Aorta (tissue), 5 donors: Measurements from ENCODE around the gene DIDO1. TPM values are rescaled to one million over a fixed set of nuclear protein-coding genes. Genes with fewer than 3 reads are reported as not detected.
A peak's percentile ranks its signal among the peaks of the same experiment; 100 is the strongest.

Source experiments
- ATAC-seq: fragments of 200-7000 bp; cut with Tn5 transposase; one replicate; pipeline ENCODE4 v1.9.1; 2022; ENCODE audit warnings: moderate library complexity; ENCODE audit not compliant: low FRiP score
- DNase-seq, 2 donors: peaks; one replicate each; pipeline ENCODE4 v3.0.0-alpha.2; 2020
- H3K27ac ChIP-seq, 2 donors: one replicate each; pipeline ENCODE4 v1.5.1; 2013; ENCODE audit warnings: low read length in 2 of 2, mild to moderate bottlenecking in 2 of 2, moderate library complexity in 2 of 2, control low read depth in 1 of 2, inconsistent platforms in 1 of 2, low read depth in 1 of 2
- H3K27me3 ChIP-seq, 2 donors: one replicate each; pipeline ENCODE4 v1.6.1; 2013; ENCODE audit warnings: control low read depth in 1 of 2, low read length in 1 of 2, mild to moderate bottlenecking in 1 of 2, moderate library complexity in 1 of 2; ENCODE audit not compliant: insufficient read depth in 2 of 2, control insufficient read depth in 1 of 2
- H3K36me3 ChIP-seq, 2 donors: one replicate each; pipeline ENCODE4 v1.6.1; 2013; ENCODE audit warnings: control low read depth in 1 of 2, low read length in 1 of 2, mild to moderate bottlenecking in 1 of 2; ENCODE audit not compliant: insufficient read depth in 2 of 2, control insufficient read depth in 1 of 2
- H3K4me1 ChIP-seq, 2 donors: one replicate each; pipeline ENCODE4 v1.6.1; 2013; ENCODE audit warnings: low read length in 2 of 2, control low read depth in 1 of 2, mild to moderate bottlenecking in 1 of 2, moderate library complexity in 1 of 2; ENCODE audit not compliant: insufficient read depth in 2 of 2, control insufficient read depth in 1 of 2
- H3K4me3 ChIP-seq, 2 donors: one replicate each; pipeline ENCODE4 v1.5.1; 2013; ENCODE audit warnings: low read length in 2 of 2, control low read depth in 1 of 2, mild to moderate bottlenecking in 1 of 2
- H3K9me3 ChIP-seq: one replicate; pipeline ENCODE4 v1.6.1; 2013; ENCODE audit warnings: mild to moderate bottlenecking, low read length; ENCODE audit not compliant: control insufficient read depth
- WGBS, 2 donors: extraction: QIAGEN DNeasy Blood & Tissue Kit; methylation state at CpG; one replicate each; pipeline ENCODE4 v1.1.7; 2013; 5-methylcytosine and 5-hydroxymethylcytosine counted together
- intact Hi-C, 2 donors: fragments of 100-400 bp; cut with DNase I; formaldehyde crosslinking; loops; one replicate each; pipeline versions ENCODE4 v1.14.2 to v1.15.0; 2022
- polyA plus RNA-seq, 2 donors: library from polyadenylated mRNA; stranded (reverse); fragments of 200-250 nt; gene quantifications; one replicate each; pipeline ENCODE4 v1.2.3, GENCODE V29; 2013
- total RNA-seq, 2 donors: library from RNA; stranded (reverse); fragmentation: NEBNext Ultra II Directional; extraction: Animal tissue kit (Norgen Biotek cat#: 25700); gene quantifications; one replicate each; pipeline ENCODE4 v1.2.1, GENCODE V29; 2021
- donor health status: healthy with polysubstance abuse.
- donor health status: Bipolar disorder and iron deficiency.
- donor health status: DM: no; HTN: no; CAD: no.
- donor health status: DM: no; HTN: no; CAD: no.
- donor health status: DM: yes; HTN: yes; CAD: no.

DIDO1 gene
- total and polyA plus RNA-seq, 4 donors = 8.1 to 64.2 (median 43.0) TPM

DNA sequence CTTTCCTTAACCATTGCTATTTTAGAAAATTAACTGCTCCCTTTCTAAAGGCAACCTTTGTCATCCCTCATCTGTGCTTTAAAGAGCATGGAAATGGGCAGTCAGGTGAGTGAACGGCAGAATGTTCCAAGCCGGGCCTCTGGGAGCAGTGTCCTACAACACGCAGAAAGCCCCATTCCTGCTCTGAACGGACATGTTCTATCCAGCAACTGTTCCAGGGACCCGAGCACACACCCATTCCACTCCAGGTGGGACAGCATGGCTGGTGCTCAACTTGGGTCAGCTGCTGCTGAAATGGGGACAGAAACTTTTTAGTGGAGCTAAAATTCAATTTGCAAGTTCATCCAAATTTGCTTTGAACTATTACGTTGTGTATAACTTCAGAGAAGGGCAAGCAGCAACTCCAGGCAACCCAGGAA is 26.7 kb downstream of the DIDO1 start:
- no peaks in the 10 kb centered on the region for H3K4me1 ChIP-seq
- no peaks in the 10 kb centered on the region for H3K27me3 ChIP-seq
- no peaks in the 10 kb centered on the region for H3K9me3 ChIP-seq
- no peak overlapping the region for H3K4me3 ChIP-seq
- DNase-seq (peak in 1 of 2 donors; percentile 35), ATAC-seq (peak; percentile 40)
- no peak overlapping the region for H3K27ac ChIP-seq
- 1% methylated on average over 6 of the region's 6 CpGs for WGBS, 2 donors
- intact Hi-C loops = loop anchor here in 1 of 2 donors (2.0 to 5.0 kb wide), 2 partner anchors 38 to 109 kb away; partner anchors contain the start of gene GID8
- peaks cover 0 to 7% of the 10 kb centered on the region in 2 donors for H3K36me3 ChIP-seq

DNA sequence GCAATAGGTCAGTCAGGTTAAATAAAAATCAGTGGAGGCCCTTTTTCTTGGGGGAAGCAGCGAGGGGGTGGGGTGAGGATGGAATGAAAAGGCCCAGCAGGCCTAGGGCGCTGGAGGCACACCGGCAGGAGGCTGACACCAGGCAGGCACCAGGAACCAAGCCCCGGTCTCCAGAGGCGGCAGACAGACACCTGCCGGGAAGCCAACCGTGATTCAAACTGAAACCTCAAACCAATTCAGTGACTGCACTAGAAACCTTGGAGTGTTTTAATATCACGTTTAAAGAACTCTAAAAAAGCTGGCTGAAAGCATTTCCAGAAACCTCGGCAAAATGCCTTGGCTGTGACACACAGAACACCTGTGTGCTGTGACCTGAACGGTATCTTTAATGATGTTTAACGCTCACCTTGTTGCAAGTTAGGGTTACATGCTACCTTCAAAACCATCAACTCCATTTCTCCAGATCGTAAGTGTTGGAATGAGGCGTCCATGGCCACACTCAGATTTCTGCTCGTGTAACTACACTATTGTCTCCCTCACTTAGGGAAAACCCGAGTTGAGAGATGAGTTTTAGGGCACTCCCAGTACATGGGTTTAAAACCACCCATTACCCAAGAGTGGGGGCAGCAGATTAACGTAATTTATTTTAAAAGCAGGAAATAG is 27.2 kb downstream of the DIDO1 start:
- ATAC-seq (no peak), DNase-seq (peak in 1 of 2 donors; percentile 54)
- 34 to 40% methylated on average over 16 of the region's 16 CpGs for WGBS, 2 donors
- H3K9me3 ChIP-seq = no peaks in the 10 kb centered on the region
- no peaks in the 10 kb centered on the region for H3K4me1 ChIP-seq
- H3K27ac ChIP-seq = no peak overlapping the region
- H3K27me3 ChIP-seq = no peaks in the 10 kb centered on the region
- no peak overlapping the region for H3K4me3 ChIP-seq
- H3K36me3 ChIP-seq = peaks cover 0 to 7% of the 10 kb centered on the region in 2 donors
- intact Hi-C loops = loop anchor here in 1 of 2 donors (2.0 kb wide), 1 partner anchor 110 kb away; no protein-coding TSS in a partner anchor

- no peaks in the 10 kb centered on the region for H3K4me1 ChIP-seq
- no peaks in the 10 kb centered on the region for H3K9me3 ChIP-seq
- H3K27ac ChIP-seq = no peak overlapping the region
- H3K4me3 ChIP-seq = no peak overlapping the region
- intact Hi-C loops = loop anchor here in 1 of 2 donors (2.0 kb wide), 1 partner anchor 110 kb away; no protein-coding TSS in a partner anchor
- DNase-seq (peak in 1 of 2 donors; percentile 2), ATAC-seq (no peak)
- 36 to 37% methylated on average over 16 of the region's 16 CpGs for WGBS, 2 donors
- H3K36me3 ChIP-seq = peaks cover 0 to 11% of the 10 kb centered on the region in 2 donors
- no peaks in the 10 kb centered on the region for H3K27me3 ChIP-seq
These were observed 28.0 kb downstream of the DIDO1 start for GRCh38 chr20:62898093-62898964.

- H3K36me3 ChIP-seq = peaks cover 0 to 8% of the 10 kb centered on the region in 2 donors
- H3K4me3 ChIP-seq = no peak overlapping the region
- intact Hi-C loops = loop anchor here in 1 of 2 donors (2.0 kb wide), 1 partner anchor 111 kb away; no protein-coding TSS in a partner anchor
- ATAC-seq = no peak
- H3K4me1 ChIP-seq = no peaks in the 10 kb centered on the region
- WGBS, 2 donors = 42 to 43% methylated on average over 11 of the region's 11 CpGs
- no peak for DNase-seq
- no peaks in the 10 kb centered on the region for H3K27me3 ChIP-seq
- no peaks in the 10 kb centered on the region for H3K9me3 ChIP-seq
- H3K27ac ChIP-seq = no peak overlapping the region
These were observed 28.6 kb downstream of the DIDO1 start for GRCh38 chr20:62897666-62898065.

DNA sequence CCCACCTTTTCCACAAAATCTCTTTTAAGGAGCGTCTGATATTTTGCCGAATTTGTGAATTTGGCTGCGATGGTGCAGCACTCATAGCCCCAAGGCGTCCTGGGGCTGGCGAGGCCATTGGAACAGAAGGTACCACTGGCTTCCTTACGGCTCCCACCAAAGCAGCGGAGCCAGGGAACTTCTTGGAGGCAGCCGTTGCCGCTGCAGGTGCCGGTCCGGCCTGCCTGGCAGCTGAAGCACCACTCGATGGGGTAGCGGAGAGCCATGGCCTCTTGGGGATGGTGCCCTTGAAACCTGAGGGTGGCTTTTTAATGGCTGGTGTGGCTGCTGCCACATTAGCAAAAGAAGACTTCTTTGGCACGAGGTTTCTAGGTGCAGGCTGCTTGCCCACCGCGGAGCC is 29.8 kb downstream of the DIDO1 start:
- no peak for DNase-seq
- Histone ChIP-seq H3K4me3 (no peak overlapping the region), H3K27ac (no peak overlapping the region), H3K4me1 (no peaks in the 10 kb centered on the region), H3K9me3 (no peaks in the 10 kb centered on the region), H3K36me3 (peaks cover 0 to 8% of the 10 kb centered on the region in 2 donors), H3K27me3 (no peaks in the 10 kb centered on the region)
- ATAC-seq = no peak
- WGBS, 2 donors = 93 to 96% methylated on average over 16 of the region's 16 CpGs
- intact Hi-C loops = no loop called here

- no peaks in the 10 kb centered on the region for H3K27me3 ChIP-seq
- H3K4me1 ChIP-seq = no peaks in the 10 kb centered on the region
- H3K4me3 ChIP-seq = no peak overlapping the region
- no peaks in the 10 kb centered on the region for H3K9me3 ChIP-seq
- 86 to 91% methylated on average over 9 of the region's 9 CpGs for WGBS, 2 donors
- DNase-seq = no peak
- no peak for ATAC-seq
- no peak overlapping the region for H3K27ac ChIP-seq
- intact Hi-C loops = no loop called here
- H3K36me3 ChIP-seq = peaks cover 0 to 10% of the 10 kb centered on the region in 2 donors
These were observed 30.8 kb downstream of the DIDO1 start for GRCh38 chr20:62895539-62895938.

GRCh38 chr20:62894261-62894660 is 32.0 kb downstream of the DIDO1 start:
- DNase-seq = no peak
- Histone ChIP-seq H3K4me1 (no peaks in the 10 kb centered on the region), H3K27me3 (no peaks in the 10 kb centered on the region), H3K27ac (no peak overlapping the region), H3K9me3 (no peaks in the 10 kb centered on the region), H3K36me3 (peaks cover 0 to 13% of the 10 kb centered on the region in 2 donors), H3K4me3 (no peak overlapping the region)
- intact Hi-C loops = no loop called here
- ATAC-seq = no peak
- WGBS, 2 donors = 87 to 88% methylated on average over 14 of the region's 14 CpGs

DNA sequence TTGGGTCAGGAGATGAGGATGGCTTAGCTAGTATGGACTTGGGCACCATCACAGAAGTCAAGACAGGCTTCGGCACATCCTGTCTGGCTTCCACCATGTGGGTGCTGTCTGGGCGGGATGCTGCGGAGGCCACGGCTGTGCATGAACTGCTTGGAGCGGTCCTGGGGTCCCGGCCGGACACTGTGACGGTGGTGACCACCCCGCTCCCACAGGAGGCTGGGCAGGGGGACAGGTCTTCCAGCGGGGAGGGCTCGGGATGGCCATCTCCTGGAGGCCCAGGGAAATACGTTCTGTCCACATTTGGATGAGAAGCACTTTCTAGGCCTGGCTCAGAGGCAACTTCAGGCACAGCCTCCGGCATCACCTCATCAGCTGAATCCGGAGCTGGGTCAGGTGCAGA is 32.6 kb downstream of the DIDO1 start:
- ATAC-seq = no peak
- no peaks in the 10 kb centered on the region for H3K9me3 ChIP-seq
- peaks cover 0 to 16% of the 10 kb centered on the region in 2 donors for H3K36me3 ChIP-seq
- H3K4me1 ChIP-seq = no peaks in the 10 kb centered on the region
- WGBS, 2 donors = 91% methylated on average over 14 of the region's 14 CpGs
- DNase-seq = no peak
- H3K27ac ChIP-seq = no peak overlapping the region
- no peaks in the 10 kb centered on the region for H3K27me3 ChIP-seq
- intact Hi-C loops = no loop called here
- no peak overlapping the region for H3K4me3 ChIP-seq
